GM12892 (cell line): ENCODE results near the gene RASGRP2.

ENCODE experiments used
- POLR2A ChIP-seq: IDR thresholded peaks from 2 replicates; pipeline ENCODE4 v1.6.1; 2011; ENCODE audit warnings: low read depth, low read length, control low read depth
- POLR2AphosphoS5 ChIP-seq: IDR thresholded peaks from 2 replicates; pipeline ENCODE4 v1.6.1; 2011; ENCODE audit warnings: low read depth, low read length, control low read depth
- TAF1 ChIP-seq: IDR thresholded peaks from 2 replicates; pipeline ENCODE4 v1.6.1; 2011; ENCODE audit warnings: low read depth, mild to moderate bottlenecking, control low read depth, low read length, borderline replicate concordance

DNA sequence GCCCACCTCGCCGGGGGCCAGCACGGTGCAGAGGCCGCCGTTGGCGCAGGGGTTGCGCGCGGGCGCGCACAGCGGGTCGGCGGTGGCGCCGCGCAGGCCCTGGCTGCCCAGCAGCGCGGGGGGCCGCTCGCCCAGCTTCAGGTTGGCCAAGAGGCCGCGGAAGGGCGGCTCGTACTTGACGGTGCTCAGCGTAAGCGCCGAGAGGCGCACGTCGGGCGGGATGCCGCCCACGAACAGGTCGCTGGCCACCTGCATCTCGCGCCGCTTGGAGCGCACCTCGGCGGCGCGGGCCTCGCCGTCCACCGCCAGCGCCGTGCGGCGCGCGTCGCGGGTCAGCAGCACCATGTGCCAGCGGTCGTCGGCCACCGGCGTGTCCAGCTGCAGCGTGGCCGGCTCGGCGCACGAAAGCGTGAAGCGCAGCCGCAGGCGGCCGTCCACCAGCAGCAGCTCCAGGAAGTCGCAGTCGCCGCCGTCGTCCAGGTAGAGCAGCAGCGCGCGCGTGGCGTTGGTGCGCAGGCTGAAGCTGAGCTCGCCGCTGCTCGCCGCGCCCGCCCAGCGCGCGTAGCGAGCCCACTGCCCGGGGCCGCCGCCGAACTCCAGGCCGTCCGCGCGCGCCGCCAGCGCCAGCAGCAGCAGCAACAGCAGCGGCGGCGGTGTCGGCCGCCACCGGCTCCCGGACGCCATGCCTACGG lies 30.8 kb downstream of the RASGRP2 start:
- TF ChIP-seq POLR2A (no peak), POLR2AphosphoS5 (no peak), TAF1 (no peak)
